Measurements from ENCODE around the gene TMPRSS13.
"Not testable (repeated sequence)": the region's sequence is repeated elsewhere in the genome, so short reads cannot be mapped to it uniquely, and the experiment has no call there.

DNA sequence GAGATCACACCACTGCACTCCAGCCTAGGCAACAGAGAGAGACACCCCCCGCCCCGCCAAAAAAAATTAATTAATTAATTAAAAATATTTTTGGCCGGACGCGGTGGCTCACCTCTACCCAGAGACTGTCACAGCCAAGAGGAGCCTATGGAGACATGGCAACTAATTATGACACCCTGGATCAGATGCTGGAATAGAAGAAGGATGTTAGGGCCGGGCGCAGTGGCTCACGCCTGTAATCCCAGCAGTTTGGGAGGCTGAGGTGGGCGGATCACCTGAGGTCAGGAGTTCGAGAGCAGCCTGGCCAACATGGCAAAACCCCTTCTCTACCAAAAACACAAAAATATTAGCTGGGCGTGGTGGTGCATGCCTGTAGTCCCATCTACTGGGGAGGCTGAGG lies 19.3 kb upstream of the TMPRSS13 start:
- TF ChIP-seq, protein P1, sequence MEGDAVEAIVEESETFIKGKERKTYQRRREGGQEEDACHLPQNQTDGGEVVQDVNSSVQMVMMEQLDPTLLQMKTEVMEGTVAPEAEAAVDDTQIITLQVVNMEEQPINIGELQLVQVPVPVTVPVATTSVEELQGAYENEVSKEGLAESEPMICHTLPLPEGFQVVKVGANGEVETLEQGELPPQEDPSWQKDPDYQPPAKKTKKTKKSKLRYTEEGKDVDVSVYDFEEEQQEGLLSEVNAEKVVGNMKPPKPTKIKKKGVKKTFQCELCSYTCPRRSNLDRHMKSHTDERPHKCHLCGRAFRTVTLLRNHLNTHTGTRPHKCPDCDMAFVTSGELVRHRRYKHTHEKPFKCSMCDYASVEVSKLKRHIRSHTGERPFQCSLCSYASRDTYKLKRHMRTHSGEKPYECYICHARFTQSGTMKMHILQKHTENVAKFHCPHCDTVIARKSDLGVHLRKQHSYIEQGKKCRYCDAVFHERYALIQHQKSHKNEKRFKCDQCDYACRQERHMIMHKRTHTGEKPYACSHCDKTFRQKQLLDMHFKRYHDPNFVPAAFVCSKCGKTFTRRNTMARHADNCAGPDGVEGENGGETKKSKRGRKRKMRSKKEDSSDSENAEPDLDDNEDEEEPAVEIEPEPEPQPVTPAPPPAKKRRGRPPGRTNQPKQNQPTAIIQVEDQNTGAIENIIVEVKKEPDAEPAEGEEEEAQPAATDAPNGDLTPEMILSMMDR (CRISPR knock-in tag; IDR thresholded peaks at IDR 0.05) = not testable (repeated sequence)
- not testable (repeated sequence) for TF ChIP-seq NR0B2 (CRISPR knock-in tag; IDR thresholded peaks at IDR 0.05)

Data from HepG2 (cell line).